GM12873 (cell line): Measurements from ENCODE around the gene ADH1C.

Source experiments
- CTCF ChIP-seq: IDR thresholded peaks from 2 replicates; pipeline ENCODE4 v1.5.1; 2012; ENCODE audit warnings: low read depth, mild to moderate bottlenecking, moderate library complexity, low read length, control low read depth; ENCODE audit not compliant: insufficient read depth; ENCODE audit errors: missing control alignments

ADH1C gene

DNA sequence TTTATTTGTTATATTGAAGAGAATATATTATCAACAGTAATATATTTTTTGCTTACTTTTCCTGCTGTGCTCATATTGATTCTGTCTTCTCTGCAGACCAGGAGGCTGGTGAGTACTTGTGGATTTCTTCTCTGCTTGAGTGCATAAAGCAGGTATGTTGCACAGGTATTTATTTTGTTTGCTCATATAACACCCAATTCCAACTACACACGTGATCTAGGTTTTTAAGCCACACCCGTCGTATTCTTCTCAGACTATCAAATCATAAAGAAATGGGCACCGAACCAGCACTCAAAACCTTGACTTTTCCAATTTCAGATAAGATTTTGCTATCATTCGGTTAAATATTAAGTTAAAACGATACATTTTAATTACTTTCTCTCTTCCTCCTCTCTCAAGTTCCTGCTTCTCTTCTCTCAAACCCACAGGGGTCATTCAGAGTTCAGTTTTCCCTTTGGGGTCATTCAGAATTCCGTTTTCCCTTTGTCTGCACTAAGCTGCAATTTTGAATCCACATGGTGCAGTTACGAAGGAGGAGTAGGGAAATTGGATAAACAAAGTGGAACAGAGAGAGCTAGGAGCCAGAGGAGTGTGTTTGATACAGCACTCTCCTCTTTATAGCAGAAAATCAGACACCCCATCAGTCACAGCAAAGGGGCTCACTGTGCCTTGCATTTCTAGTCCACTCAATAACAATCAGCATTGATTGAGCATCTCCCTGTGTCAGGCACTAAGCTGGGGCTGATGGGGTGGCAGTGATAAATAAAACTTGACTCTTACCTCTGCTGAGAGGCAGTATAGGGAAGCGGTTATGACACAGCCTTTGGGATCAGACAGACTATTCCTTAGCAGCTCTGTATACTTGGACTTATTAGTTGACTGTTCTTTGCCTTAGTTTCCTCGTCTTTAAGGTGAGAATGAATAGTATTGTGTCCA, at the start of gene ADH1C:
ADH1C (minus strand) TSS at position 145 of the 936 bp plus-strand sequence; CDS start at position 74, 71 bp downstream.
- TF ChIP-seq CTCF, result no peak

DNA sequence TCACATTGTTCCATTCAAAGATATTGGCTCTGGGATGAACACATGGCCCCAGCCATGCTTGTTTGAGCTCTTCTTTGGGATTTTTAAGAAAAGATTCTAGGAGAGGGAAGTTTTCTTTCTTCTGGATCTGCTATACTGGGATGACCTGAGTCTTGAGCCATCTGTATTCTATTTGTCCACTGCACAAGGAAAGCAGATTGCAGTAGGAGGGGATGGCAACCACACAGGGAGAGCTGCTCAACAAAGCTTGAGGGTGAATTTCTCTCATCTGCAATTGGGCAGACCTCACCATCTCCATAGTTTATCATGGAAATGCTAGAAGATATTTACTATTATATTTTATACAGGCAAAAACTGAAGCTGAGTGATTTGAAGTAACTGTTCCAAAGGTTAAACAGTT, 48.3 kb upstream of the ADH1C start:
- no peak for TF ChIP-seq CTCF

GRCh38 chr4:99399017-99399416, 46.5 kb upstream of the ADH1C start:
- TF ChIP-seq CTCF, result no peak

DNA sequence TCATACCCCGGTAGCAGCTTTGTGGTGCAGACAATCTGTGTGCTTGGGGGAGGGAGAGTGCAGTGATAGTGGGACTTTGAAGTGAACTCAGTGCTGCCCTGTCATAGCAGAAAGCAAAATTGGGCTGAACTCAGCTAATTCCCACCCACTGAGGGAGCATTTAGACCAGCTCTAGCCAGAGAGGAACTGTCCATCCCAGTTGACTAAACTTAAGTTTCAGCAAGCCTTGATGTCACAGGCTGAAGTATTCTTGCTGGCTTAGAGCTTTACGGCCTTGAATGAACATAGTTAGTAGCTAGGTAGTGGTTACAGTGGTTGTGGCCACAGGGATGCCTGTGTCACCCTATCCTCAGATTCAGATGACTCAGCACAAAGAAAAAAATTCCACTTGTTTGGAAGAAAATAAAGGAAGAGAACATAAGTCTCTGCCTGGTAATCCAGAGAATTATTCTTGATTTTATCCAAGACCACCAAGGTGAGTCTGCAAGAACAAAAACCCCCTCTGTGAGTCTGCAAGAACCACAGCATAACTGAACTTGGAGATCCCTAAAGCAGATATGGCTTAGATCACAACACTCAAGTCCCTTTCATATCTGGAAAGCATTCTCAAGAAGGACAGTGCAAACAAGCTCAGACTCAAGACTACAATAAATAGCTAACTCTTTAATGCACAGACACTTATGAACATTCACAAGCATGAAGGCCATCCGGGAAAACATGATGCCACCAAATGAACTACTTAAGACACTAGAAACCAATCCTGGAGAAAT, 43.2 kb upstream of the ADH1C start:
- TF ChIP-seq CTCF, result no peak

DNA sequence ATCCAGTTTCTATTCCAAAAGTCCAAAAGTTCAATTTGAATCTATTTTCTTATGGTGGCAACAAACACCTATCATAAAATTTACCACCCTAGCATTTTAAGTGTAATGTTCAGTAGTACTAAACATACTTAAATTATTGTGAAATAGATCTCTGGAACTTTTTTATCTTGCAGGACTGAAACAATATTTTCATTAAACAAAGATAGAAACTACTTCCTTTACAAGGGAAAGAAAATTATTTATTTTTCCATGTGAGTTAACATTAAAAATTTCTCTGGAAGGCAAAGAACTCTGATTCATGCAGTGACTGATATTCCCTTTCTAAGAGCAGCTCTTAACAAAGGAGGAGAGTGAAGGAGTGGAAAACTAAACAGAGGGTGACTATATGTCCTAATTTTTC, 42.4 kb upstream of the ADH1C start:
- no peak for TF ChIP-seq CTCF

GRCh38 chr4:99390055-99390454, 37.5 kb upstream of the ADH1C start:
- TF ChIP-seq CTCF, result no peak

GRCh38 chr4:99389606-99390005, 37.1 kb upstream of the ADH1C start:
- no peak for TF ChIP-seq CTCF
